HepG2 (cell line): ENCODE measurements around the gene MALT1. TPM values are rescaled to one million over a fixed set of nuclear protein-coding genes. Genes with fewer than 3 reads are reported as not detected.

Source experiments
- ATAC-seq: fragments of 200-7000 bp; cut with Tn5 transposase; 3 replicates; pipeline ENCODE4 v1.9.1; 2020; ENCODE audit warnings: mild to moderate bottlenecking, moderate library complexity
- BruUV-seq: library from RNA; stranded (reverse); fragments of 400-500 nt; replicated peaks from 2 replicates; lab custom pipeline; 2021; lab: Mats Ljungman, UMichigan
- CTCF ChIA-PET: fragments of 300-600 bp; formaldehyde crosslinking; extraction: SDS; loops from one replicate; lab custom pipeline; 2021; ENCODE audit warnings: low total read pairs, inconsistent platforms, low intra/inter-chr PET ratio; lab: Yijun Ruan, JAX
- POLR2A ChIA-PET: fragments of 350-600 bp; sonication (Branson Sonifier 250); formaldehyde crosslinking; loops from one replicate; lab custom pipeline; 2020; ENCODE audit warnings: antibody characterized with exemption, inconsistent platforms; lab: Yijun Ruan, JAX
- DNase-seq: peaks from one replicate; pipeline ENCODE4 v3.0.0-alpha.2; 2015; ENCODE audit warnings: low spot score
- FAIRE-seq: peaks from 3 replicates; lab custom pipeline; 2011; peaks lifted over from hg19 to GRCh38; lab: Jason Lieb, UNC
- H2AFZ ChIP-seq: one replicate; pipeline ENCODE4 v1.6.1; 2011; ENCODE audit warnings: low read length, inconsistent platforms
- H3K27ac ChIP-seq: fragments of 300-600 bp; 3 replicates; pipeline ENCODE4 v1.8.0; 2011; ENCODE audit warnings: mixed run types, mild to moderate bottlenecking, mixed read lengths, low read length, inconsistent platforms; ENCODE audit not compliant: insufficient read depth; ENCODE audit errors: extremely low read length
- H3K27me3 ChIP-seq, 2 experiments: fragments of 200-600 bp in 1 of 2; 2 replicates in 1 of 2; 3 replicates in 1 of 2; pipeline versions ENCODE4 v1.6.0 to v1.8.0; 2011; ENCODE audit warnings: low read length in 2 of 2, mild to moderate bottlenecking in 2 of 2, moderate library complexity in 2 of 2, inconsistent platforms in 1 of 2; ENCODE audit not compliant: insufficient read depth in 2 of 2, control insufficient read depth in 1 of 2
- H3K36me3 ChIP-seq, 2 experiments: fragments of 200-600 bp in 1 of 2; replicated peaks in 1 of 2; 2 replicates in 1 of 2; 3 replicates in 1 of 2; pipeline versions ENCODE4 v1.5.1 to v1.8.0; 2011; ENCODE audit warnings: low read length in 2 of 2, inconsistent platforms in 1 of 2; ENCODE audit not compliant: insufficient read depth in 2 of 2, control insufficient read depth in 1 of 2
- H3K4me1 ChIP-seq: 2 replicates; pipeline ENCODE4 v1.5.1; 2012; ENCODE audit warnings: low read length, inconsistent platforms; ENCODE audit not compliant: insufficient read depth
- H3K4me2 ChIP-seq: 2 replicates; pipeline ENCODE4 v1.6.0; 2011; ENCODE audit warnings: low read depth, low read length, inconsistent platforms
- H3K4me3 ChIP-seq, 3 experiments: fragments of 200-600 bp in 1 of 3; sonication (generic), shearing (Covaris generic) in 1 of 3; replicated peaks in 1 of 3; 2 replicates each; pipeline ENCODE4 v1.5.1; 2011 to 2016; ENCODE audit warnings: low read length in 3 of 3, inconsistent platforms in 2 of 3, low read depth in 2 of 3, mild to moderate bottlenecking in 2 of 3, control low read depth in 1 of 3, mixed read lengths in 1 of 3; ENCODE audit not compliant: insufficient read depth in 1 of 3
- H3K79me2 ChIP-seq: one replicate; pipeline ENCODE4 v1.6.1; 2011; ENCODE audit warnings: low read length, inconsistent platforms; ENCODE audit not compliant: insufficient read depth
- H3K9ac ChIP-seq: 2 replicates; pipeline ENCODE4 v1.6.0; 2011; ENCODE audit warnings: mild to moderate bottlenecking, low read depth, low read length, inconsistent platforms; ENCODE audit not compliant: insufficient read depth
- H3K9me3 ChIP-seq: 2 replicates; pipeline ENCODE4 v1.5.1; 2012; ENCODE audit warnings: mild to moderate bottlenecking, low read length
- H4K20me1 ChIP-seq: 2 replicates; pipeline ENCODE4 v1.6.0; 2011; ENCODE audit warnings: inconsistent platforms, mild to moderate bottlenecking, low read length, moderate library complexity; ENCODE audit not compliant: insufficient read depth
- CREBL2 ChIP-seq: sonication (generic); formaldehyde crosslinking; IDR thresholded peaks from 2 replicates; pipeline ENCODE4 v1.8.1; 2023; ENCODE audit warnings: missing genetic modification reagents, mild to moderate bottlenecking, borderline replicate concordance
- DDIT3 ChIP-seq: sonication (generic); formaldehyde crosslinking; IDR thresholded peaks from 2 replicates; pipeline ENCODE4 v1.4.0; 2020; ENCODE audit warnings: mild to moderate bottlenecking, missing genetic modification reagents
- GFI1 ChIP-seq: sonication (generic); formaldehyde crosslinking; IDR thresholded peaks from 2 replicates; pipeline ENCODE4 v1.5.0; 2020; ENCODE audit warnings: missing genetic modification reagents, mild to moderate bottlenecking, borderline replicate concordance
- HNF1A ChIP-seq, 2 experiments: sonication (generic) in 1 of 2; formaldehyde crosslinking in 1 of 2; IDR thresholded peaks; 2 replicates each; pipeline versions ENCODE4 v1.4.0 to v1.6.1; 2016 to 2020; ENCODE audit warnings: borderline replicate concordance in 1 of 2, low read depth in 1 of 2, mild to moderate bottlenecking in 1 of 2, missing genetic modification reagents in 1 of 2
- NCOA5 ChIP-seq: sonication (generic); formaldehyde crosslinking; IDR thresholded peaks from 2 replicates; pipeline ENCODE4 v1.4.0; 2020; ENCODE audit warnings: missing genetic modification reagents
- NFYC ChIP-seq: IDR thresholded peaks from 2 replicates; pipeline ENCODE4 v1.6.1; 2016; ENCODE audit warnings: missing genetic modification reagents, missing compliant biosample characterization
- POLR2AphosphoS5 ChIP-seq: IDR thresholded peaks from 2 replicates; pipeline ENCODE4 v1.6.1; 2012; ENCODE audit warnings: low read depth, low read length
- TMF1 ChIP-seq: sonication (generic); formaldehyde crosslinking; IDR thresholded peaks from 2 replicates; pipeline ENCODE4 v1.8.1; 2022; ENCODE audit warnings: low read depth, missing genetic modification reagents
- ZFP36 ChIP-seq: fragments of 150-350 bp; IDR thresholded peaks from 2 replicates; pipeline ENCODE4 v1.6.1; 2018; ENCODE audit warnings: borderline replicate concordance, low read length, low read depth; ENCODE audit not compliant: partially characterized antibody
- ZKSCAN8 ChIP-seq: IDR thresholded peaks from 2 replicates; pipeline ENCODE4 v1.6.1; 2016; ENCODE audit warnings: borderline replicate concordance, missing genetic modification reagents, missing compliant biosample characterization
- ZNF225 ChIP-seq: sonication (generic); formaldehyde crosslinking; IDR thresholded peaks from 2 replicates; pipeline ENCODE4 v1.4.0; 2020; ENCODE audit warnings: mild to moderate bottlenecking, missing genetic modification reagents
- ZNF33B ChIP-seq: sonication (generic); formaldehyde crosslinking; IDR thresholded peaks from 2 replicates; pipeline ENCODE4 v1.5.1; 2020; ENCODE audit warnings: mild to moderate bottlenecking, missing genetic modification reagents
- ZNF343 ChIP-seq: sonication (generic); formaldehyde crosslinking; IDR thresholded peaks from 2 replicates; pipeline ENCODE4 v1.4.0; 2020; ENCODE audit warnings: mild to moderate bottlenecking, missing genetic modification reagents
- ZNF350 ChIP-seq: sonication (generic); formaldehyde crosslinking; IDR thresholded peaks from 2 replicates; pipeline ENCODE4 v1.4.0; 2020; ENCODE audit warnings: mild to moderate bottlenecking, low read depth, missing genetic modification reagents, borderline replicate concordance
- ZNF747 ChIP-seq: sonication (generic); formaldehyde crosslinking; IDR thresholded peaks from 2 replicates; pipeline ENCODE4 v1.8.1; 2023; ENCODE audit warnings: missing genetic modification reagents, mild to moderate bottlenecking, borderline replicate concordance
- ZNF816 ChIP-seq: sonication (generic); formaldehyde crosslinking; IDR thresholded peaks from 2 replicates; pipeline ENCODE4 v1.8.0; 2022; ENCODE audit warnings: missing genetic modification reagents, mild to moderate bottlenecking, borderline replicate concordance
- ZSCAN12 ChIP-seq: sonication (generic); formaldehyde crosslinking; IDR thresholded peaks from 2 replicates; pipeline ENCODE4 v1.9.0; 2021; ENCODE audit warnings: mild to moderate bottlenecking, missing genetic modification reagents
- WGBS: methylation state at CpG from one replicate; pipeline ENCODE4 v1.1.6; 2017; ENCODE audit warnings: low lambda C conversion rate; 5-methylcytosine and 5-hydroxymethylcytosine counted together
- in situ Hi-C: cut with HindIII; loops from 2 replicates; pipeline ENCODE4 v1.10.0; 2017; ENCODE audit warnings: low pct_unique_long_range_greater_than_20kb; ENCODE audit not compliant: extremely low pct_ligation_motif_present
- intact Hi-C: fragments of 100-400 bp; cut with micrococcal nuclease; formaldehyde crosslinking; loops from one replicate; pipeline ENCODE4 v1.10.0; 2022; ENCODE audit not compliant: unreplicated experiment
- polyA plus RNA-seq, 8 experiments: library from polyadenylated mRNA; depleted of rRNA in 3 of 8; stranded (reverse) in 7 of 8; unstranded in 1 of 8; fragments of >200 nt; fragmentation: Illumina TruSeq in 4 of 8; extraction: Trizol in 4 of 8; gene quantifications; 2 replicates each; pipeline versions ENCODE4 v1.2.1 to v1.2.3, GENCODE V29; 2011 to 2016; ENCODE audit warnings: low read depth in 4 of 8, missing spikeins in 1 of 8, mixed read lengths in 1 of 8; ENCODE audit not compliant: insufficient read depth in 1 of 8
- total RNA-seq, 5 experiments: library from RNA; depleted of rRNA; stranded (reverse); fragments of >200 nt; fragmentation: Illumina TruSeq; extraction: Trizol; gene quantifications; 2 replicates each; pipeline ENCODE4 v1.2.3, GENCODE V29; 2016; ENCODE audit warnings: low read depth in 1 of 5
- TF ChIP-seq, protein P1 (sequence below): sonication (generic); formaldehyde crosslinking; IDR thresholded peaks from 2 replicates; pipeline ENCODE4 v1.8.1; 2023; ENCODE audit warnings: mild to moderate bottlenecking, missing genetic modification reagents

The MALT1 gene
- total and polyA plus RNA-seq, 2 of the 13 experiments (the other 11 are each of a cell fraction or from before 2014, with no cell fraction given): 43.9 to 89.0 TPM

DNA sequence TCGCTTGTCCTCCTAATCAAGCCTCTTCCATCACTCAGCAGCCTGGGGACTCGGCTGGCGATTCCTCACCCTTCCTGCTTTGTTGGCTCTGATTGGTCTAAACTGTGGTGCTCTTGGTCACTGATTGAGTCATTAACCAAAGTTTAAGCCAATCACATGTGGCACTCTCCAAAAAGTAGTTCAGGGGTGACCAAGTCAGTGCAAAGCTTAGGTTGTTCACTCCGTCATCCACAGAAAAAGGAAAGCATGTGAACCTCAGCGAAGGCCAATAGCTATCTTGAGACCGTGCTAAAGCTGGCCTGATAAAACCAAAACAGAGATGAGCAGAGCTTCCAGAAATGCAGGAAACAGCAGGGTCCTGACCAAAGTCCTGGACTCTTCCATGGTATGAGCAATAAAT is 47.3 kb upstream of the MALT1 start (continued):
- TF ChIP-seq ZNF816 (CRISPR knock-in tag) (no peak), ZNF350 (no peak), DDIT3 (CRISPR knock-in tag) (no peak), NCOA5 (CRISPR knock-in tag) (no peak), ZNF747 (CRISPR knock-in tag) (no peak), ZNF33B (CRISPR knock-in tag) (no peak), NFYC (no peak), TMF1 (CRISPR knock-in tag) (no peak)
- TF ChIP-seq, protein P1, sequence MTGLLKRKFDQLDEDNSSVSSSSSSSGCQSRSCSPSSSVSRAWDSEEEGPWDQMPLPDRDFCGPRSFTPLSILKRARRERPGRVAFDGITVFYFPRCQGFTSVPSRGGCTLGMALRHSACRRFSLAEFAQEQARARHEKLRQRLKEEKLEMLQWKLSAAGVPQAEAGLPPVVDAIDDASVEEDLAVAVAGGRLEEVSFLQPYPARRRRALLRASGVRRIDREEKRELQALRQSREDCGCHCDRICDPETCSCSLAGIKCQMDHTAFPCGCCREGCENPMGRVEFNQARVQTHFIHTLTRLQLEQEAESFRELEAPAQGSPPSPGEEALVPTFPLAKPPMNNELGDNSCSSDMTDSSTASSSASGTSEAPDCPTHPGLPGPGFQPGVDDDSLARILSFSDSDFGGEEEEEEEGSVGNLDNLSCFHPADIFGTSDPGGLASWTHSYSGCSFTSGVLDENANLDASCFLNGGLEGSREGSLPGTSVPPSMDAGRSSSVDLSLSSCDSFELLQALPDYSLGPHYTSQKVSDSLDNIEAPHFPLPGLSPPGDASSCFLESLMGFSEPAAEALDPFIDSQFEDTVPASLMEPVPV: no peak
- TF ChIP-seq, all 625 proteins: peak for 0

DNA sequence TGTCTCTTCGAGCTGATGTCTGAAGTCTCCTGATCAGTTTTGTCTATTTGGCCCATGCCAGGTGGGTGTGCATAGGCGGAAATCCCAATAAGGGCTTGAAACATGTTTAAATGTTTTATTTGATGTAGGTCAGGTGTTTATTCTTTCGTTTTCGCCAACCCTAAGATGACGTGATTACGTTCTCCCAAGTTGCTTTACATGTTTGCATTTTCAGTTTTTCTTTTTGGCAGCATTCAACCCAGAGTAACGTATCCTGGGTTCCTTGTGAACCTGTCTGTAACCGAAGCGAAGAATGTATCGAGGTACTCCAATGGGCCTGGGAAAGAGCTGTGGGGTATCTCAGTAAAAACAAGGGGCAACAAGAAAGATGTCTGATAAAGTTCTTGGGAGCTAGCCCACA is 45.4 kb upstream of the MALT1 start:
- Histone ChIP-seq H4K20me1 (no peaks in the 10 kb centered on the region), H3K79me2 (no peaks in the 10 kb centered on the region), H3K9ac (no peak overlapping the region), H3K9me3 (no peaks in the 10 kb centered on the region), H3K27ac (no peak overlapping the region), H3K27me3 (peaks cover 1 to 21% of the 10 kb centered on the region in 2 experiments; a peak in 1 of 5 replicates), H3K36me3 (no peaks in the 10 kb centered on the region), H3K4me3 (no peak overlapping the region), H2AFZ (no peak overlapping the region), H3K4me1 (peaks cover 28% of the 10 kb centered on the region), H3K4me2 (no peak overlapping the region)
- FAIRE-seq (no peak), DNase-seq (no peak), ATAC-seq (no peak)
- POLR2A ChIA-PET: no interaction called here
- intact Hi-C loops (no loop called here), in situ Hi-C loops (no loop called here)
- WGBS: 75% methylated on average over 10 of the region's 10 CpGs
- CTCF ChIA-PET: no interaction called here
- BruUV-seq: no TSS peak
- TF ChIP-seq ZKSCAN8 (CRISPR knock-in tag) (no peak), ZSCAN12 (no peak), ZNF225 (CRISPR knock-in tag) (no peak), GFI1 (CRISPR knock-in tag) (no peak), CREBL2 (CRISPR knock-in tag) (no peak), HNF1A (IDR thresholded peaks at IDR 0.05; ENCODE audit: low read depth) (no peak), HNF1A (CRISPR knock-in tag; IDR thresholded peaks at IDR 0.05; ENCODE audit: borderline replicate concordance) (no peak), ZFP36 (no peak), ZNF343 (no peak), POLR2AphosphoS5 (no peak)
